Activated CD8-positive, alpha-beta memory T cell treated with anti-CD3 and anti-CD28 coated beads for 1 hour (primary cell): ENCODE results near the gene SLC22A14.
"Not testable (repeated sequence)": the region's sequence is repeated elsewhere in the genome, so short reads cannot be mapped to it uniquely, and the experiment has no call there.

Experiments
- DNase-seq, 2 donors: peaks; one replicate each; pipeline ENCODE4 v3.0.0-alpha.2; 2020; ENCODE audit warnings: low read depth in 1 of 2; ENCODE audit errors: extremely low read depth in 1 of 2

Gene SLC22A14

GRCh38 chr3:38268522-38268921 is 13.6 kb upstream of the SLC22A14 start:
- DNase-seq: no peak

- DNase-seq: no peak
Observed at GRCh38 chr3:38270606-38271005, 11.5 kb upstream of the SLC22A14 start.

- DNase-seq: no peak
Observed at GRCh38 chr3:38271553-38271952, 10.5 kb upstream of the SLC22A14 start.

- no peak for DNase-seq
Observed at GRCh38 chr3:38274864-38275649, 7.0 kb upstream of the SLC22A14 start.

- DNase-seq: no peak
Observed at GRCh38 chr3:38275658-38276057, 6.4 kb upstream of the SLC22A14 start.

GRCh38 chr3:38276081-38276916 is 5.8 kb upstream of the SLC22A14 start:
- DNase-seq: no peak

- DNase-seq: no peak
Observed at GRCh38 chr3:38276917-38277630, 5.0 kb upstream of the SLC22A14 start.

GRCh38 chr3:38278841-38279240 is 3.3 kb upstream of the SLC22A14 start:
- no peak for DNase-seq

GRCh38 chr3:38283810-38284755 is 2.0 kb downstream of the SLC22A14 start:
- DNase-seq: no peak

- DNase-seq: no peak
Observed at GRCh38 chr3:38284756-38285150, 2.7 kb downstream of the SLC22A14 start.

- DNase-seq: not testable (repeated sequence)
Observed at GRCh38 chr3:38289286-38290217, 7.5 kb downstream of the SLC22A14 start.

- DNase-seq: not testable (repeated sequence)
Observed at GRCh38 chr3:38297053-38297452, 15.0 kb downstream of the SLC22A14 start.

- DNase-seq: no peak
Observed at GRCh38 chr3:38297537-38297936, 15.4 kb downstream of the SLC22A14 start.

- DNase-seq: no peak
Observed at GRCh38 chr3:38297947-38298711, 16.0 kb downstream of the SLC22A14 start.

GRCh38 chr3:38306941-38307340 is 24.8 kb downstream of the SLC22A14 start:
- DNase-seq: no peak

- no peak for DNase-seq
Observed at GRCh38 chr3:38307599-38307998, 25.5 kb downstream of the SLC22A14 start.

GRCh38 chr3:38308456-38308855 is 26.4 kb downstream of the SLC22A14 start:
- DNase-seq: no peak

GRCh38 chr3:38311476-38311875 is 29.4 kb downstream of the SLC22A14 start:
- DNase-seq: no peak
